Measurements from ENCODE around the gene ARHGAP42.
"Not testable (repeated sequence)": the region's sequence is repeated elsewhere in the genome, so short reads cannot be mapped to it uniquely, and the experiment has no call there.

The ARHGAP42 gene

DNA sequence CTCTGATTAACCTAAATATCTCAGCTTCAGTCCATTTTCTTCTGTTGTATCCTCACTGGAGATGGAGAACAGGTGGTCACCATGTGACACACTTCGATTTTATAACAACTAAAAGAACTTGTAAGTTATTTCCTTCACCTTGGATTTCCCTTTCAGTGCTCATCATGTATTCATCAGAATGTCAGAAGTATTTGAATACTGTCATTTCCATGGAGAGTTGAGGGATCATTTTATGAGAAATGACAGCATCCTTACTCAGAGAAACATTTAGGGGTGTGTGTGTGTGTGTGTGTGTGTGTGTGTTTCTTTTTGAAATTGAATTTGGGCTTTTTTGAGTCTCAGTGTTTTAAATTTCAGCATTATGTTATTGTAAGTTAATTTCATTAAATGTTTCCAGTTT is 205.8 kb downstream of the ARHGAP42 start:
- no peaks in the 10 kb centered on the region for H3K27me3 ChIP-seq (ENCODE audit: insufficient read depth, poor library complexity, severe bottlenecking)
- H3K27ac ChIP-seq (replicated peaks), result no peak overlapping the region
- H3K4me3 ChIP-seq (replicated peaks; ENCODE audit: insufficient read depth, low read length), result no peak overlapping the region
- no peak for DNase-seq (ENCODE audit: low read depth in 1 of 2, low spot score in 1 of 2)
- TF ChIP-seq SPI1 (IDR thresholded peaks at IDR 0.05; ENCODE audit: borderline replicate concordance, low read depth) (no peak), POLR2AphosphoS5 (IDR thresholded peaks at IDR 0.05; ENCODE audit: low read depth) (no peak), GABPA (IDR thresholded peaks at IDR 0.05; ENCODE audit: low read depth) (no peak)
- TF ChIP-seq, protein P1, sequence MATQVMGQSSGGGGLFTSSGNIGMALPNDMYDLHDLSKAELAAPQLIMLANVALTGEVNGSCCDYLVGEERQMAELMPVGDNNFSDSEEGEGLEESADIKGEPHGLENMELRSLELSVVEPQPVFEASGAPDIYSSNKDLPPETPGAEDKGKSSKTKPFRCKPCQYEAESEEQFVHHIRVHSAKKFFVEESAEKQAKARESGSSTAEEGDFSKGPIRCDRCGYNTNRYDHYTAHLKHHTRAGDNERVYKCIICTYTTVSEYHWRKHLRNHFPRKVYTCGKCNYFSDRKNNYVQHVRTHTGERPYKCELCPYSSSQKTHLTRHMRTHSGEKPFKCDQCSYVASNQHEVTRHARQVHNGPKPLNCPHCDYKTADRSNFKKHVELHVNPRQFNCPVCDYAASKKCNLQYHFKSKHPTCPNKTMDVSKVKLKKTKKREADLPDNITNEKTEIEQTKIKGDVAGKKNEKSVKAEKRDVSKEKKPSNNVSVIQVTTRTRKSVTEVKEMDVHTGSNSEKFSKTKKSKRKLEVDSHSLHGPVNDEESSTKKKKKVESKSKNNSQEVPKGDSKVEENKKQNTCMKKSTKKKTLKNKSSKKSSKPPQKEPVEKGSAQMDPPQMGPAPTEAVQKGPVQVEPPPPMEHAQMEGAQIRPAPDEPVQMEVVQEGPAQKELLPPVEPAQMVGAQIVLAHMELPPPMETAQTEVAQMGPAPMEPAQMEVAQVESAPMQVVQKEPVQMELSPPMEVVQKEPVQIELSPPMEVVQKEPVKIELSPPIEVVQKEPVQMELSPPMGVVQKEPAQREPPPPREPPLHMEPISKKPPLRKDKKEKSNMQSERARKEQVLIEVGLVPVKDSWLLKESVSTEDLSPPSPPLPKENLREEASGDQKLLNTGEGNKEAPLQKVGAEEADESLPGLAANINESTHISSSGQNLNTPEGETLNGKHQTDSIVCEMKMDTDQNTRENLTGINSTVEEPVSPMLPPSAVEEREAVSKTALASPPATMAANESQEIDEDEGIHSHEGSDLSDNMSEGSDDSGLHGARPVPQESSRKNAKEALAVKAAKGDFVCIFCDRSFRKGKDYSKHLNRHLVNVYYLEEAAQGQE (IDR thresholded peaks at IDR 0.05; ENCODE audit: insufficient replicate concordance, low read depth), result no peak
- TF ChIP-seq, protein P2, sequence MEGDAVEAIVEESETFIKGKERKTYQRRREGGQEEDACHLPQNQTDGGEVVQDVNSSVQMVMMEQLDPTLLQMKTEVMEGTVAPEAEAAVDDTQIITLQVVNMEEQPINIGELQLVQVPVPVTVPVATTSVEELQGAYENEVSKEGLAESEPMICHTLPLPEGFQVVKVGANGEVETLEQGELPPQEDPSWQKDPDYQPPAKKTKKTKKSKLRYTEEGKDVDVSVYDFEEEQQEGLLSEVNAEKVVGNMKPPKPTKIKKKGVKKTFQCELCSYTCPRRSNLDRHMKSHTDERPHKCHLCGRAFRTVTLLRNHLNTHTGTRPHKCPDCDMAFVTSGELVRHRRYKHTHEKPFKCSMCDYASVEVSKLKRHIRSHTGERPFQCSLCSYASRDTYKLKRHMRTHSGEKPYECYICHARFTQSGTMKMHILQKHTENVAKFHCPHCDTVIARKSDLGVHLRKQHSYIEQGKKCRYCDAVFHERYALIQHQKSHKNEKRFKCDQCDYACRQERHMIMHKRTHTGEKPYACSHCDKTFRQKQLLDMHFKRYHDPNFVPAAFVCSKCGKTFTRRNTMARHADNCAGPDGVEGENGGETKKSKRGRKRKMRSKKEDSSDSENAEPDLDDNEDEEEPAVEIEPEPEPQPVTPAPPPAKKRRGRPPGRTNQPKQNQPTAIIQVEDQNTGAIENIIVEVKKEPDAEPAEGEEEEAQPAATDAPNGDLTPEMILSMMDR (IDR thresholded peaks at IDR 0.05; ENCODE audit: insufficient read depth, low read length), result no peak

DNA sequence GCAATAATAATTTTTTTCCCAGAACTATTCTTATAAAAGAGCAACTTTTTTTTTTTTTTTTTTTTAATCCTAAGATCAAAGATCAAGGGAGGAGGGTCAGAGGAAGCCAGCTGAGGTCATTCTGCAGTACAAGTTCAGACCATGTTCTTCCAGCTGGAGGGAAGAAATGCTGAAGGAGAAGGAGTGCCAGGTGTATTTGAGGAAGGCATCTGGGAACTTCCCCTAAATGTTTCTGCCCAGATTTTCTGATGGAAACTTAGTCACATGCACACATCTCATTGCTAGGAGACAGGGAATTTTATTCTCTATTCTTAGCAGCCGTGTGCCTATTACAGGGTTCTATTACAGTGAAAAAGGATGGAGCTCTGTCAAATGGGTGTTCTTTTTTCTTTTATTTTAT is 208.4 kb downstream of the ARHGAP42 start:
- no peaks in the 10 kb centered on the region for H3K27me3 ChIP-seq (ENCODE audit: insufficient read depth, poor library complexity, severe bottlenecking)
- TF ChIP-seq, protein P2 (IDR thresholded peaks at IDR 0.05; ENCODE audit: insufficient read depth, low read length), result no peak
- TF ChIP-seq, protein P1 (IDR thresholded peaks at IDR 0.05; ENCODE audit: insufficient replicate concordance, low read depth), result no peak
- no peak for TF ChIP-seq POLR2AphosphoS5 (IDR thresholded peaks at IDR 0.05; ENCODE audit: low read depth)
- TF ChIP-seq GABPA (IDR thresholded peaks at IDR 0.05; ENCODE audit: low read depth), result no peak
- TF ChIP-seq SPI1 (IDR thresholded peaks at IDR 0.05; ENCODE audit: borderline replicate concordance, low read depth), result no peak
- DNase-seq (ENCODE audit: low read depth in 1 of 2, low spot score in 1 of 2), result no peak
- H3K27ac ChIP-seq (replicated peaks), result no peak overlapping the region
- H3K4me3 ChIP-seq (replicated peaks; ENCODE audit: insufficient read depth, low read length), result no peak overlapping the region

DNA sequence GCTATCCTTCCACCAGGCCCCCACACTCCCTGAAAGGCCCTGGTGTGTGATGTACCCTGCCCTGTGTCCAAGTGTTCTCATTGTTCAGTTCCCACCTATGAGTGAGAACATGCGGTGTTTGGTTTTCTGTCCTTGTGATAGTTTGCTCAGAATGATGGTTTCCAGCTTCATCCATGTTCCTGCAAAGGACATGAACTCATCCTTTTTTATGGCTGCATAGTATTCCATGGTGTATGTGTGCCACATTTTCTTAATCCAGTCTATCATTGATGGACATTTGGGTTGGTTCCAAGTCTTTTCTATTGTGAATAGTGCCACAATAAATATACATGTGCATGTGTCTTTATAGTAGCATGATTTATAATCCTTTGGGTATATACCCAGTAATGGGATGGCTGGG is 208.9 kb downstream of the ARHGAP42 start:
- H3K27ac ChIP-seq (replicated peaks); H3K27me3 ChIP-seq (ENCODE audit: insufficient read depth, poor library complexity, severe bottlenecking); H3K4me3 ChIP-seq (replicated peaks; ENCODE audit: insufficient read depth, low read length); DNase-seq (ENCODE audit: low read depth in 1 of 2, low spot score in 1 of 2): not testable (repeated sequence)

DNA sequence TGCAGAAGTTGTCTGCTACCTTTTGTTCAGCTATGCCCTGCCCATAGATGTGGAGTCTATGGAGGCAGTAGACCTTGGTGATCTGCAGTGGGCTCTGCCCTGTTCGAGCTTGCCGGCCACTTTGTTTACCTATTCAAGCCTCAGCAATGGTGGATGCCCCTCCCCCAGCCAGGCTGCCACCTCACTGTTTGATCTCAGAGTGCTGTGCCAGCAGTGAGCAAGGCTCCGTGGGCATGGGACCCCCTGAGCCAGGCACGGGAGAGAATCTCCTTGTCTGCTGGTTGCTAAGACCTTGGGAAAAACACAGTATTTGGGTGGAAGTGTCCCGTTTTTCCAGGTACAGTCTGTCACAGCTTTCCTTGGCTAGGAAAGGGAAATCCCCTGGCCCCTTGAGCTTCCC is 214.4 kb downstream of the ARHGAP42 start:
- H3K4me3 ChIP-seq (replicated peaks; ENCODE audit: insufficient read depth, low read length); H3K27me3 ChIP-seq (ENCODE audit: insufficient read depth, poor library complexity, severe bottlenecking); H3K27ac ChIP-seq (replicated peaks); DNase-seq (ENCODE audit: low read depth in 1 of 2, low spot score in 1 of 2): not testable (repeated sequence)

DNA sequence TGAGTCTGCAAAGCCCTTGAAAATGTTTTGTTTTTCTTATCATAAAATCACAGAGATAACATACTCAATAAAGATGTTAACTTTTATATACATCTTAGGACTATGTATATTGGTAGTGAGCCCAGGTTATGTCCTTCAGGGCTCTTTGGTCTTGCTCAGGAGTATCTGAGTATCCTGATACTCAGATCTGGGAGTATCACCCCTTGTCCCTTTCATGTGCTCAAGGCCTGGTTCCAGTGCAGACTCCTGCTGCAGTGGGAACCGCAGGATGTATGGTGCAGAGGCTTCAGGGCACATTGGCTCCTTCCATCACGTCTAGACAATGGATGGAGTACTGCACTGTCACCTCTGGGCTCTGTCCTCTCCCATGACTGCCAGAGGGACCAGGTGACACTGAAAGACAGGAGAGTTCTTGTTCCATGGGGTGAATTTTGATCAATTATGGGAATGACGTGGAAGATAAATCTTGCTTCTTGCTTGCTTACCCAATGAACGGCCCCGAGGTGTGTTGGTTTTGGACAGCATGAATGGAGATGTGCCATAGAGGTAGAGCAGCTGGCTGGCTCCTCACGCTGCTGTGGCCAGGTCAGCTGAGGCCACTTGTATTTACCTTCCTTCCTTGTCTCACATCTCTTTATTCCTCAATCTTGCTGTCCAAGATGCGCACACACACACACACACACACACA is 215.5 kb downstream of the ARHGAP42 start:
- DNase-seq (ENCODE audit: low read depth in 1 of 2, low spot score in 1 of 2), result no peak
- no peak overlapping the region for H3K27ac ChIP-seq (replicated peaks)
- no peak overlapping the region for H3K4me3 ChIP-seq (replicated peaks; ENCODE audit: insufficient read depth, low read length)
- H3K27me3 ChIP-seq (ENCODE audit: insufficient read depth, poor library complexity, severe bottlenecking), result no peaks in the 10 kb centered on the region
- TF ChIP-seq POLR2AphosphoS5 (IDR thresholded peaks at IDR 0.05; ENCODE audit: low read depth), result no peak
- TF ChIP-seq SPI1 (IDR thresholded peaks at IDR 0.05; ENCODE audit: borderline replicate concordance, low read depth), result no peak
- TF ChIP-seq, protein P2 (IDR thresholded peaks at IDR 0.05; ENCODE audit: insufficient read depth, low read length), result no peak
- TF ChIP-seq GABPA (IDR thresholded peaks at IDR 0.05; ENCODE audit: low read depth), result no peak
- TF ChIP-seq, protein P1 (IDR thresholded peaks at IDR 0.05; ENCODE audit: insufficient replicate concordance, low read depth), result no peak

Measured in HL-60 (cell line).